PFSK-1 (cell line): ENCODE data around the gene PYGO2.

Source experiments
- POLR2AphosphoS5 ChIP-seq: IDR thresholded peaks from 2 replicates; pipeline ENCODE4 v1.6.1; 2012; ENCODE audit warnings: low read depth, mild to moderate bottlenecking, control low read depth, low read length, moderate library complexity
- SIN3A ChIP-seq: IDR thresholded peaks from 2 replicates; pipeline ENCODE4 v1.6.1; 2012; ENCODE audit warnings: mild to moderate bottlenecking, low read length, moderate library complexity, borderline replicate concordance; ENCODE audit not compliant: insufficient read depth
- TAF1 ChIP-seq: IDR thresholded peaks from 2 replicates; pipeline ENCODE4 v1.6.1; 2012; ENCODE audit warnings: low read length, control low read depth, borderline replicate concordance; ENCODE audit not compliant: insufficient read depth
- TF ChIP-seq, protein P1 (sequence below), 2 experiments: IDR thresholded peaks; 2 replicates each; pipeline versions ENCODE4 v1.6.1 to v1.8.0; 2011 to 2012; ENCODE audit warnings: low read depth in 2 of 2, low read length in 2 of 2, control low read depth in 1 of 2, inconsistent platforms in 1 of 2, mild to moderate bottlenecking in 1 of 2, moderate library complexity in 1 of 2; ENCODE audit not compliant: insufficient read depth in 1 of 2

GRCh38 chr1:155009742-155010141 is 48.2 kb upstream of the PYGO2 start:
- TF ChIP-seq POLR2AphosphoS5 (no peak), TAF1 (no peak), SIN3A (no peak)
- TF ChIP-seq, protein P1, sequence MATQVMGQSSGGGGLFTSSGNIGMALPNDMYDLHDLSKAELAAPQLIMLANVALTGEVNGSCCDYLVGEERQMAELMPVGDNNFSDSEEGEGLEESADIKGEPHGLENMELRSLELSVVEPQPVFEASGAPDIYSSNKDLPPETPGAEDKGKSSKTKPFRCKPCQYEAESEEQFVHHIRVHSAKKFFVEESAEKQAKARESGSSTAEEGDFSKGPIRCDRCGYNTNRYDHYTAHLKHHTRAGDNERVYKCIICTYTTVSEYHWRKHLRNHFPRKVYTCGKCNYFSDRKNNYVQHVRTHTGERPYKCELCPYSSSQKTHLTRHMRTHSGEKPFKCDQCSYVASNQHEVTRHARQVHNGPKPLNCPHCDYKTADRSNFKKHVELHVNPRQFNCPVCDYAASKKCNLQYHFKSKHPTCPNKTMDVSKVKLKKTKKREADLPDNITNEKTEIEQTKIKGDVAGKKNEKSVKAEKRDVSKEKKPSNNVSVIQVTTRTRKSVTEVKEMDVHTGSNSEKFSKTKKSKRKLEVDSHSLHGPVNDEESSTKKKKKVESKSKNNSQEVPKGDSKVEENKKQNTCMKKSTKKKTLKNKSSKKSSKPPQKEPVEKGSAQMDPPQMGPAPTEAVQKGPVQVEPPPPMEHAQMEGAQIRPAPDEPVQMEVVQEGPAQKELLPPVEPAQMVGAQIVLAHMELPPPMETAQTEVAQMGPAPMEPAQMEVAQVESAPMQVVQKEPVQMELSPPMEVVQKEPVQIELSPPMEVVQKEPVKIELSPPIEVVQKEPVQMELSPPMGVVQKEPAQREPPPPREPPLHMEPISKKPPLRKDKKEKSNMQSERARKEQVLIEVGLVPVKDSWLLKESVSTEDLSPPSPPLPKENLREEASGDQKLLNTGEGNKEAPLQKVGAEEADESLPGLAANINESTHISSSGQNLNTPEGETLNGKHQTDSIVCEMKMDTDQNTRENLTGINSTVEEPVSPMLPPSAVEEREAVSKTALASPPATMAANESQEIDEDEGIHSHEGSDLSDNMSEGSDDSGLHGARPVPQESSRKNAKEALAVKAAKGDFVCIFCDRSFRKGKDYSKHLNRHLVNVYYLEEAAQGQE (IDR thresholded peaks at IDR 0.05; ENCODE audit: insufficient read depth in 1 of 2, low read depth in 2 of 2, low read length in 2 of 2), result no peak
